ENCODE results near the gene PPIH.
"Not testable (repeated sequence)": the region's sequence is repeated elsewhere in the genome, so short reads cannot be mapped to it uniquely, and the experiment has no call there.

PPIH gene

DNA sequence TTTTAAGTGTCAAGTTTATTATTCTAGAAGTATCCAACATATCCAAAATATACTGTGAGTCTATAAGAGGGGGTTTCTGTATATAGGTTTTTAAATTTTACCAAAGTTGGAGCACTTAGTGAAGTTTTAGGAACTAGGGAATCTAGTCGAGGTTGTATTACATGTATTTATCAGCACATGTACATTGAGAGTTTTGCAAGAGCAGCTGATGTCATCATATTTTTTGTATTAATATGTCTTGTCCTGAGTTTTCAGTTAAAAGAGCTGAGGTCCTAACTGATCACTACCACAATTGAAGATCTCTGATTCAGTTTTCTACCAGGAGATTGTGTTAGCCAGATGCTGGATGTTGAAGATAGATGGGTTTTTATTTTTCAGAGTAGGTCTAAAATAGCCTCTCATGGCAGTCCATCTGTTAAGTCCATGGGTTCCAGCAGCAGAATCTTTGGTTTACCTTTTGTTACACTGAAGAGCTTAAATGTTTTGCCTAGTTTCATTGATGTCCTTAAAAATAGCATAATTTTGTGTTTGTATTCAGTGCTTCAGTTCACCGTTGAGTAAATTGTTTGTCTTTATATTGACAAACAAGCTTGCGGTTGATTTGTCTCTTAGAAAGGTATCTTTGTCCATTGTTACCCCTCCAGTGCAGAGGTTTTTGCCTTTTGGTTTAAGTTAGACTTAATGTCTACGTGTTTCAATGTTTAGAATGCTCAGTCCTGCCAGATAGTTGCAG lies 40.0 kb downstream of the PPIH start:
- Histone ChIP-seq H3K4me1 (ENCODE audit: control insufficient read depth, insufficient read depth, low read length, poor library complexity, severe bottlenecking) (no peaks in the 10 kb centered on the region), H3K27ac (ENCODE audit: insufficient read depth, low read length, poor library complexity, severe bottlenecking) (no peak overlapping the region), H3K4me3 (ENCODE audit: insufficient read depth, low read depth, low read length, poor library complexity, severe bottlenecking) (no peak overlapping the region), H3K36me3 (ENCODE audit: control insufficient read depth, insufficient read depth, low read length) (peaks cover 82% of the 10 kb centered on the region), H3K9me3 (ENCODE audit: control insufficient read depth, low read length) (no peaks in the 10 kb centered on the region), H3K27me3 (replicated peaks; ENCODE audit: control insufficient read depth, insufficient read depth, low read length, poor library complexity, severe bottlenecking) (no peaks in the 10 kb centered on the region)
- DNase-seq = no peak

DNA sequence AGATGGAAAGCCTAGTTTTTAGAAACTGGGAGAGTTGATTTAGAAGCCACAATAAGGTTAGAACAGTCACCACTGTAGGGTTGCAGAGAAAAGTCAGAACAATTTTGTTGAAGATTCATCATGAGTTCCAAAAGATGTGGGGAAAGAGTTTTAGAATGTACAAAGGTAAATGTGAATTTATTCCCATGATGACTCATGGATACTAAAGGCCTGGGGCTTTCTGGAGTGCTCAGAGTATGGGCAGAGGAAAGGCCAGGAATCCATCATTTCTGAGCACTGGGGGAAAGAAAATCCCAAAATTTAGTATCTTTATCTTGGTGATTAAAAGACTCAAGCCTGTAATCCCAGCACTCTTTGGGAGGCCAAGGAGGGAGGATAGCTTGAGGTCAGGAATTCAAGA lies 41.8 kb downstream of the PPIH start:
- H3K27ac ChIP-seq (ENCODE audit: insufficient read depth, low read length, poor library complexity, severe bottlenecking) = no peak overlapping the region
- H3K9me3 ChIP-seq (ENCODE audit: control insufficient read depth, low read length) = no peaks in the 10 kb centered on the region
- H3K36me3 ChIP-seq (ENCODE audit: control insufficient read depth, insufficient read depth, low read length) = peaks cover 89% of the 10 kb centered on the region
- no peak overlapping the region for H3K4me3 ChIP-seq (ENCODE audit: insufficient read depth, low read depth, low read length, poor library complexity, severe bottlenecking)
- H3K4me1 ChIP-seq (ENCODE audit: control insufficient read depth, insufficient read depth, low read length, poor library complexity, severe bottlenecking) = no peaks in the 10 kb centered on the region
- no peaks in the 10 kb centered on the region for H3K27me3 ChIP-seq (replicated peaks; ENCODE audit: control insufficient read depth, insufficient read depth, low read length, poor library complexity, severe bottlenecking)
- DNase-seq = no peak

DNA sequence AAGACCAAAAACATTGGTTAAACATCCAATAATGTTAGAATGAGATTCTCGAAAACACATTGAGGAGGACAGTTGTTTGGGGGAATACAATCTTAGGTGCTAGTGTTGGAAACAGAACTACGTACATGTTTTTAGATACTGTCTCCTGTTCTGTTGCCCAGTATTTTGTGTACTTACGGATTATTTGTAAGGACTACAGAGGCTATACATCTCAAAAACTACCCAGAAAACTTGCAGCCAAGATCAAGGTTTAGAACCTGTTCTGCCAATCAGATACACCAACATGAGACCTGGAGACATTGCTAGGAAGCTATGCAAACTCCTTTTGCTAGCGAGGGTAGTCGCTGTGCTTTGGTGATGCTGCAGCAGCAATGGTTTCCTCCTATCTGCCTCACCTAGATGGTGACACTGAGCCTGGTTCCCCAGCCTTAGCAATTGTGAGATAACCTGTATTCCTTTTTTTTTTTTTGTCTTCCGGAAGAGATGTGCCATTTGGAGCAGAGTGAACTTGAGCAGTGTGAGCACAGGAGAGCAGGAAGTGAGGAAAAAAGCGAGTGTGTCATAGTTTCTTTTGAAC lies 45.8 kb downstream of the PPIH start:
- Histone ChIP-seq H3K4me3 (ENCODE audit: insufficient read depth, low read depth, low read length, poor library complexity, severe bottlenecking) (no peak overlapping the region), H3K27me3 (replicated peaks; ENCODE audit: control insufficient read depth, insufficient read depth, low read length, poor library complexity, severe bottlenecking) (no peaks in the 10 kb centered on the region), H3K9me3 (ENCODE audit: control insufficient read depth, low read length) (no peaks in the 10 kb centered on the region), H3K36me3 (ENCODE audit: control insufficient read depth, insufficient read depth, low read length) (peaks cover 51% of the 10 kb centered on the region), H3K27ac (ENCODE audit: insufficient read depth, low read length, poor library complexity, severe bottlenecking) (no peak overlapping the region), H3K4me1 (ENCODE audit: control insufficient read depth, insufficient read depth, low read length, poor library complexity, severe bottlenecking) (no peaks in the 10 kb centered on the region)
- no peak for DNase-seq

DNA sequence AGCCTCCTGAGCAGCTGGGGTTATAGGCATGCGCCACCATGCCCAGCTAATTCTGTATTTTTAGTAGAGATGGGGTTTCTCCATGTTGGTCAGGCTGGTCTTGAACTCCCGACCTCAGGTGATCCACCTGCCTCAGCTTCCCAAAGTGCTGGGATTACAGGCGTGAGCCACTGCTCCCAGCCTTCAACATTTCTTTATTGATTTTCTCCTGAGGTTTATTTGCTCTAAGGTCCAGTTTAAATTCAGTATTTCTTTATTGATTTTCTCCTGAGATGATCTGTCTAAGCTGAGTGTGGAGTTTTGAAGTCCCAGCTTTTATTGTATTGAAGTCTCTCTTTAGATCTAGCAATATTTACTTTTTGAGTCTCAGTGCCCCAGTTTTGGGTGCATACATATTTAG lies 54.6 kb downstream of the PPIH start:
- not testable (repeated sequence) for DNase-seq; H3K27me3 ChIP-seq (replicated peaks; ENCODE audit: control insufficient read depth, insufficient read depth, low read length, poor library complexity, severe bottlenecking); H3K27ac ChIP-seq (ENCODE audit: insufficient read depth, low read length, poor library complexity, severe bottlenecking); H3K4me3 ChIP-seq (ENCODE audit: insufficient read depth, low read depth, low read length, poor library complexity, severe bottlenecking); H3K4me1 ChIP-seq (ENCODE audit: control insufficient read depth, insufficient read depth, low read length, poor library complexity, severe bottlenecking); H3K36me3 ChIP-seq (ENCODE audit: control insufficient read depth, insufficient read depth, low read length)
- H3K9me3 ChIP-seq (ENCODE audit: control insufficient read depth, low read length) = peaks cover 16% of the 10 kb centered on the region

DNA sequence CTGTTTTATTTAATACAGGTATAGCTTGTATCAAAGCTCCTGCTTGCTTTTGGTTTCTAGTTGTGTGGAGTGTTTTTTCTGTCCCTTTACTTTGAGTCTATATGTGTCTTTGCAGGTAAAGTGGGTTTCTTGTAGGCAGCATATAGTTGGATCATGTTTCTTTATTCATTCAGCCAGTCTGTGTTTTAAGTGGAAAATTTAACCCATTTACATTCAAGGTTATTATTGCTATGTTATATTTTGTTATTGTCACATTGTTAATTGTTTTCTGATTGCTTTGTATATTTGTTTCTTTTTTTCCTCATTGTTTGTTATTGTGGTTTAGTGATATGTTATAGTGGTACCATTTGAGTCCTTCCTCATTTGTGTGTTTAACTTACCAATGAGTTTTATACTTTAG lies 55.1 kb downstream of the PPIH start:
- no peak overlapping the region for H3K27ac ChIP-seq (ENCODE audit: insufficient read depth, low read length, poor library complexity, severe bottlenecking)
- peaks cover 8% of the 10 kb centered on the region for H3K36me3 ChIP-seq (ENCODE audit: control insufficient read depth, insufficient read depth, low read length)
- no peak for DNase-seq
- no peaks in the 10 kb centered on the region for H3K27me3 ChIP-seq (replicated peaks; ENCODE audit: control insufficient read depth, insufficient read depth, low read length, poor library complexity, severe bottlenecking)
- H3K4me1 ChIP-seq (ENCODE audit: control insufficient read depth, insufficient read depth, low read length, poor library complexity, severe bottlenecking) = no peaks in the 10 kb centered on the region
- H3K9me3 ChIP-seq (ENCODE audit: control insufficient read depth, low read length) = peaks cover 16% of the 10 kb centered on the region
- H3K4me3 ChIP-seq (ENCODE audit: insufficient read depth, low read depth, low read length, poor library complexity, severe bottlenecking) = no peak overlapping the region

DNA sequence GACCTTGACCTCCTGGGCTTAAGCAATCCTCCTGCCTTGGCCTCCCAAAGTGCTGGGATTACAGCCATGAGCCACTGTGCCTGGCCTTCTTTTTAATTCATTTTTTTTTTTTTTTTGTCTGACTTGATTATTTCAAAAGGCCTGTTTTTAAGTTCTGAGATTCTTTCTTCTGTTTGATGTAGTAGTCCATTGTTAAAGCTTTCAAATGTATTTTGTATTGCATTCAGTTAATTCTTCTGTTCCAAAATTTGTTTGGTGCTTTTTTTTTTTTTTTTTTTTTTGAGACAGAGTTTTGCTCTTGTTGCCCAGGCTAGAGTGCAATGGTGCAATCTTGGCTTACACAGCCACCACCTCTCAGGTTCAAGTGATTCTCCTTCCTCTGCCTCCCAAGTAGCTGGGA lies 56.2 kb downstream of the PPIH start:
- H3K27ac ChIP-seq (ENCODE audit: insufficient read depth, low read length, poor library complexity, severe bottlenecking); H3K27me3 ChIP-seq (replicated peaks; ENCODE audit: control insufficient read depth, insufficient read depth, low read length, poor library complexity, severe bottlenecking); H3K4me3 ChIP-seq (ENCODE audit: insufficient read depth, low read depth, low read length, poor library complexity, severe bottlenecking); H3K36me3 ChIP-seq (ENCODE audit: control insufficient read depth, insufficient read depth, low read length); DNase-seq; H3K4me1 ChIP-seq (ENCODE audit: control insufficient read depth, insufficient read depth, low read length, poor library complexity, severe bottlenecking): not testable (repeated sequence)
- peaks cover 16% of the 10 kb centered on the region for H3K9me3 ChIP-seq (ENCODE audit: control insufficient read depth, low read length)

DNA sequence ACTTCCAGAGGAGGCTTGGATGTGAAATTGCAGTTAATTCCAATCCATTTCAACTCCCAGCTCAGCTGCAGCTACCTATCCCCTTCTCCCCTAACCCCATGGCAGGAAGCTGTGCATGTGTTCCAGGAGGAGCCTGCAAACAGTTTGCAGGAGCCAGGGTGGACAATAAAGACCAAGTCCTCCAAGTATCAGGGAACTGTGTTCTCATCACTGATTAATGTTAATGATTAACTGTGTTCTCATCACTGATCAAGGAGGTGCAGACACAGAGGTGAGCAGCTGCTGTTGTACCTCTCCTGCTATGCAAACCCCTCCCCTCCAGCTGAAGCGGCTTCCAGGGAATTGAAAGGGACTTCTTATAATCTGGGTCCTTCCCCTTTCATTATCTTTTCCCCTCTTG lies 62.6 kb downstream of the PPIH start:
- H3K36me3 ChIP-seq (ENCODE audit: control insufficient read depth, insufficient read depth, low read length) = no peaks in the 10 kb centered on the region
- no peak overlapping the region for H3K4me3 ChIP-seq (ENCODE audit: insufficient read depth, low read depth, low read length, poor library complexity, severe bottlenecking)
- no peak overlapping the region for H3K27ac ChIP-seq (ENCODE audit: insufficient read depth, low read length, poor library complexity, severe bottlenecking)
- H3K27me3 ChIP-seq (replicated peaks; ENCODE audit: control insufficient read depth, insufficient read depth, low read length, poor library complexity, severe bottlenecking) = no peaks in the 10 kb centered on the region
- H3K9me3 ChIP-seq (ENCODE audit: control insufficient read depth, low read length) = no peaks in the 10 kb centered on the region
- H3K4me1 ChIP-seq (ENCODE audit: control insufficient read depth, insufficient read depth, low read length, poor library complexity, severe bottlenecking) = no peaks in the 10 kb centered on the region
- DNase-seq = no peak

DNA sequence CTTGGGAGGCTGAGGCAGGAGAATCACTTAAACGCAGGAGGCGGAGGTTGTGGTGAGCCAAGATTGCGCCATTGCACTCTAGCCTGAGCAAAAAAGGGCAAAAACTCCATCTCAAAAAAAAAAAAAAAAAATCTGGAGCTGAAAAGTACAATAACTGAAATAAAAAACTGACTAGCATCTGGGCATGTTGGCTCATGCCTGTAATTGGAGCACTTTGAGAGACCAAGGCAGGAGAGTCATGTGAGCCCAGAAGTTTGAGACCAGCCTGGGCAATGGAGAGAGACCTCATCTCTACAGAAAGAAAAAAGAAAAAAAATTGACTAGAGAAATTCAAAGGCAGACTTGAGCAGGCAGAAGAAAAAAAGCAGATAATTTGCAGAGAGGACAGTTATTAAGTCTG lies 63.7 kb downstream of the PPIH start:
- no peak for DNase-seq
- H3K4me1 ChIP-seq (ENCODE audit: control insufficient read depth, insufficient read depth, low read length, poor library complexity, severe bottlenecking) = no peaks in the 10 kb centered on the region
- H3K36me3 ChIP-seq (ENCODE audit: control insufficient read depth, insufficient read depth, low read length) = no peaks in the 10 kb centered on the region
- H3K4me3 ChIP-seq (ENCODE audit: insufficient read depth, low read depth, low read length, poor library complexity, severe bottlenecking) = no peak overlapping the region
- no peaks in the 10 kb centered on the region for H3K9me3 ChIP-seq (ENCODE audit: control insufficient read depth, low read length)
- no peak overlapping the region for H3K27ac ChIP-seq (ENCODE audit: insufficient read depth, low read length, poor library complexity, severe bottlenecking)
- no peaks in the 10 kb centered on the region for H3K27me3 ChIP-seq (replicated peaks; ENCODE audit: control insufficient read depth, insufficient read depth, low read length, poor library complexity, severe bottlenecking)

DNA sequence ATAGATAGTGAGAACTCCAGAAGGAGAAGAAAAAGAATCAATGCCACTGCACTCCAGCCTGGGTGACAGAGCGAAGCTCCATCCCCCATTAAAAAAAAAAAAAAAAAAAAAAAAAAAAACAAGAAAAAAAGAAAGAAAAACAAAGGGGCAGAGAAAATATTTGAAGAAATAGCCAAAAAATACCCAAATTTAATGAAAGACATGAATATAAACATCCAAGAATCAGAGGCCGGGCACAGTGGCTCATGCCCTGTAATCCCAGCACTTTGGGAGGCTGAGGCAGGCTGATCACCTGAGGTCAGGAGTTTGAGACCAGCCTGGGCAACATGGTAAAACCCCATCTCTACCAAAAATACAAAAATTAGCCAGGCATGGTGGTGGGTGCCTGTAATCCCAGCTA lies 64.2 kb downstream of the PPIH start:
- not testable (repeated sequence) for H3K4me1 ChIP-seq (ENCODE audit: control insufficient read depth, insufficient read depth, low read length, poor library complexity, severe bottlenecking); H3K4me3 ChIP-seq (ENCODE audit: insufficient read depth, low read depth, low read length, poor library complexity, severe bottlenecking); H3K27me3 ChIP-seq (replicated peaks; ENCODE audit: control insufficient read depth, insufficient read depth, low read length, poor library complexity, severe bottlenecking); H3K36me3 ChIP-seq (ENCODE audit: control insufficient read depth, insufficient read depth, low read length); H3K27ac ChIP-seq (ENCODE audit: insufficient read depth, low read length, poor library complexity, severe bottlenecking); H3K9me3 ChIP-seq (ENCODE audit: control insufficient read depth, low read length); DNase-seq

DNA sequence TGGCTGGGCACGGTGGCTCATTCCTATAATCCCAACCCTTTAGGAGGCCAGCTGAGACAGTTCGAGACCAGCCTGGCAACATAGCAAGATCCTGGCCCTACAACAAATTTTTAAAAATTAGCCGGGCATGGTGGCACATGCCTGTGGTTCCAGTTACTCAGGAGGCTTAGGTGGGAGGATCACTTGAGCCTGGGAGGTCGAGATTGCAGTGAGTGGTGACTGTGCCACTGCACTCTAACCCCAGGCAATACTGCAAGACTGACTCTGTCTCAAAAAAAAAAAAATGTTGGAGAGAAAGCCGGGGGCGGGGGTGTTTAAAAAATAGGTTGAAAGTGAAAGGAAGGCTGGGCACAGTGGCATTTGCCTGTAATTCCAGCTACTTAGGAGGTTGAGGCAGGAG lies 65.3 kb downstream of the PPIH start:
- Histone ChIP-seq H3K27me3 (replicated peaks; ENCODE audit: control insufficient read depth, insufficient read depth, low read length, poor library complexity, severe bottlenecking) (no peaks in the 10 kb centered on the region), H3K4me3 (ENCODE audit: insufficient read depth, low read depth, low read length, poor library complexity, severe bottlenecking) (no peak overlapping the region), H3K27ac (ENCODE audit: insufficient read depth, low read length, poor library complexity, severe bottlenecking) (no peak overlapping the region), H3K9me3 (ENCODE audit: control insufficient read depth, low read length) (no peaks in the 10 kb centered on the region), H3K36me3 (ENCODE audit: control insufficient read depth, insufficient read depth, low read length) (no peaks in the 10 kb centered on the region), H3K4me1 (ENCODE audit: control insufficient read depth, insufficient read depth, low read length, poor library complexity, severe bottlenecking) (no peaks in the 10 kb centered on the region)
- no peak for DNase-seq

All from effector memory CD4-positive, alpha-beta T cell (primary cell).